ENCODE data around the gene ALG12. TPM values are rescaled to one million over a fixed set of nuclear protein-coding genes. Genes with fewer than 3 reads are reported as not detected.

The ALG12 gene
- total and polyA plus RNA-seq, 2 donors (not counting 1 experiment from before 2014, with no cell fraction given), result 15.2 to 16.6 TPM

GRCh38 chr22:49863931-49864330 lies 54.3 kb downstream of the ALG12 start:
- 77% methylated on average over 3 of the region's 7 CpGs for WGBS (ENCODE audit: insufficient coverage)
- no peak overlapping the region for H3K27ac Mint-ChIP-seq
- Histone ChIP-seq H3K9me3 (ENCODE audit: control extremely low read depth in 1 of 3, control insufficient read depth in 2 of 3, insufficient read depth in 1 of 3, low read length in 2 of 3) (peaks cover 0 to 34% (median 12%) of the 10 kb centered on the region in 3 donors), H2AFZ (ENCODE audit: insufficient read depth, low read depth, low read length, poor library complexity, severe bottlenecking) (no peak overlapping the region), H3K27me3 (replicated peaks in 1 of 4; ENCODE audit: control extremely low read depth in 1 of 4, control insufficient read depth in 3 of 4, insufficient read depth in 4 of 4, low read length in 3 of 4) (no peaks in the 10 kb centered on the region), H3K4me2 (replicated peaks; ENCODE audit: low read depth, low read length, poor library complexity, severe bottlenecking) (no peak overlapping the region), H4K20me1 (ENCODE audit: control insufficient read depth, insufficient read depth, low read length, poor library complexity, severe bottlenecking) (peaks cover 52% of the 10 kb centered on the region), H3K36me3 (replicated peaks in 1 of 2; ENCODE audit: control extremely low read depth in 1 of 2, control insufficient read depth in 1 of 2, extremely low read depth in 1 of 2, insufficient read depth in 2 of 2, low read length in 1 of 2) (peaks cover 0 to 2% of the 10 kb centered on the region in 2 experiments), H3K4me1 (ENCODE audit: control insufficient read depth in 2 of 2, insufficient read depth in 2 of 2, low read length in 2 of 2) (peaks cover 0 to 5% of the 10 kb centered on the region in 2 donors), H3K79me2 (ENCODE audit: control insufficient read depth, insufficient read depth, low read length) (peaks cover 97% of the 10 kb centered on the region), H3K9ac (ENCODE audit: low read length) (no peak overlapping the region), H3K27ac (ENCODE audit: low read length in 2 of 2) (no peak overlapping the region), H3K4me3 (ENCODE audit: control extremely low read depth in 1 of 5, extremely low read depth in 1 of 5, insufficient read depth in 1 of 5, low read depth in 2 of 5, low read length in 4 of 5) (no peak overlapping the region)
- peaks cover 20% of the 10 kb centered on the region for H3K4me1 Mint-ChIP-seq
- DNase-seq, result no peak
- POLR2A ChIA-PET, result no interaction called here
- CTCF ChIA-PET, result no interaction called here
- TF ChIP-seq EZH2 (IDR thresholded peaks at IDR 0.05; ENCODE audit: borderline replicate concordance, insufficient read depth, low read depth, low read length, poor library complexity, severe bottlenecking) (no peak), CTCF (IDR thresholded peaks at IDR 0.05) (no peak)
- H3K4me3 Mint-ChIP-seq, result no peak overlapping the region
- intact Hi-C loops (cut with micrococcal nuclease), result no loop called here
- H3K9me3 Mint-ChIP-seq (ENCODE audit: insufficient read depth), result peaks cover 16% of the 10 kb centered on the region
- no peak for ATAC-seq (ENCODE audit: low read depth)
- H3K27me3 Mint-ChIP-seq, result no peaks in the 10 kb centered on the region

DNA sequence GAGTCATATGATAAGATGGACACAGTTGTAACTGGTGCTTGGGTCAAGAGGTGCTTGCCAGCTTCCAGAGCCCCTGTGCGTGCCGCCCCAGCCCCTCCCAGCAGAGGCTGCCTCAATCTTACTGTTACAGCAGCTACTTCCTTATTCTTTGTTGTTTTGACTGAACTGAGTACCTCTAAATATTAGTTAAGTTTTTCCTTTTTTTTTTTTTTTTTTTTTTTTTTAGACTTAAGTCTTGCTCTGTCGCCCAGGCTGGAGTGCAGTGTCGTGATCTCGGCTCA lies 55.8 kb downstream of the ALG12 start:
- peaks cover 27% of the 10 kb centered on the region for H3K4me1 Mint-ChIP-seq
- Histone ChIP-seq H4K20me1 (ENCODE audit: control insufficient read depth, insufficient read depth, low read length, poor library complexity, severe bottlenecking) (peaks cover 62% of the 10 kb centered on the region), H2AFZ (ENCODE audit: insufficient read depth, low read depth, low read length, poor library complexity, severe bottlenecking) (no peak overlapping the region), H3K27me3 (replicated peaks in 1 of 4; ENCODE audit: control extremely low read depth in 1 of 4, control insufficient read depth in 3 of 4, insufficient read depth in 4 of 4, low read length in 3 of 4) (no peaks in the 10 kb centered on the region), H3K9ac (ENCODE audit: low read length) (no peak overlapping the region), H3K4me3 (ENCODE audit: control extremely low read depth in 1 of 5, extremely low read depth in 1 of 5, insufficient read depth in 1 of 5, low read depth in 2 of 5, low read length in 4 of 5) (no peak overlapping the region), H3K4me1 (ENCODE audit: control insufficient read depth in 2 of 2, insufficient read depth in 2 of 2, low read length in 2 of 2) (peaks cover 0 to 8% of the 10 kb centered on the region in 2 donors), H3K79me2 (ENCODE audit: control insufficient read depth, insufficient read depth, low read length) (peaks cover 97% of the 10 kb centered on the region), H3K4me2 (replicated peaks; ENCODE audit: low read depth, low read length, poor library complexity, severe bottlenecking) (peak overlapping the region; percentile 6), H3K27ac (ENCODE audit: low read length in 2 of 2) (no peak overlapping the region), H3K36me3 (replicated peaks in 1 of 2; ENCODE audit: control extremely low read depth in 1 of 2, control insufficient read depth in 1 of 2, extremely low read depth in 1 of 2, insufficient read depth in 2 of 2, low read length in 1 of 2) (peaks cover 0 to 2% of the 10 kb centered on the region in 2 experiments), H3K9me3 (ENCODE audit: control extremely low read depth in 1 of 3, control insufficient read depth in 2 of 3, insufficient read depth in 1 of 3, low read length in 2 of 3) (peaks cover 0 to 24% (median 12%) of the 10 kb centered on the region in 3 donors)
- ATAC-seq (ENCODE audit: low read depth), result no peak
- no peak overlapping the region for H3K27ac Mint-ChIP-seq
- peaks cover 16% of the 10 kb centered on the region for H3K9me3 Mint-ChIP-seq (ENCODE audit: insufficient read depth)
- intact Hi-C loops (cut with micrococcal nuclease), result no loop called here
- TF ChIP-seq CTCF (IDR thresholded peaks at IDR 0.05), result no peak
- TF ChIP-seq EZH2 (IDR thresholded peaks at IDR 0.05; ENCODE audit: borderline replicate concordance, insufficient read depth, low read depth, low read length, poor library complexity, severe bottlenecking), result no peak
- ChIA-PET CTCF (no interaction called here), POLR2A (interaction anchor here (0.5 to 0.7 kb wide), 2 partner anchors 17 to 444 kb away, joined by 3 to 9 read pairs; no protein-coding TSS in a partner anchor)
- H3K27me3 Mint-ChIP-seq, result no peaks in the 10 kb centered on the region
- no peak overlapping the region for H3K4me3 Mint-ChIP-seq
- WGBS (ENCODE audit: insufficient coverage), result 60% methylated on average over 2 of the region's 5 CpGs
- DNase-seq, result no peak

Measured in B cell (primary cell).